Endometrium (tissue), 2 donors: Measurements from ENCODE around the gene TLNRD1.

Experiments used
- FAIRE-seq: peaks from 2 replicates; lab custom pipeline; 2012; peaks lifted over from hg19 to GRCh38; lab: Jason Lieb, UNC
- donor health status: control.
- donor health status: control.

The TLNRD1 gene

DNA sequence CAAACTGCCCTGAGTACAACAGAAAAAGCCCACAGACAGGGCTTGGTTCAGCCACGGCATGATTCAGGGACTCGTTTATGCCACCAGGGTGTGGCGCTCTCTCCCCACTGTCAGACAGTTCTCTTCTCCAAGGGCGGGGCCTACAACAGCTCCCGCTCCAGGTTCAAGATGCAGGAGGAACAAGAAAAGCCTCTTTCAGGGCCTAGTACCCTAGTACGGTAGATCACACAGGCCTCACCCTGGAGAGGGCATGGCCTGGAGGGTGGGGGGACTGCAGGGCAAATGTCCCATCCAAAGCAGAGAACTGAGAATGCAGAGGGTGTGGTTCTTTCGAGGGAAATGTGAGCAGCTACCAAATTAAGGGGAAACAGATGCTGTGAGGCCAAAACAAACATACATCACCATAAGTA lies 23.1 kb upstream of the TLNRD1 start:
- FAIRE-seq = no peak

DNA sequence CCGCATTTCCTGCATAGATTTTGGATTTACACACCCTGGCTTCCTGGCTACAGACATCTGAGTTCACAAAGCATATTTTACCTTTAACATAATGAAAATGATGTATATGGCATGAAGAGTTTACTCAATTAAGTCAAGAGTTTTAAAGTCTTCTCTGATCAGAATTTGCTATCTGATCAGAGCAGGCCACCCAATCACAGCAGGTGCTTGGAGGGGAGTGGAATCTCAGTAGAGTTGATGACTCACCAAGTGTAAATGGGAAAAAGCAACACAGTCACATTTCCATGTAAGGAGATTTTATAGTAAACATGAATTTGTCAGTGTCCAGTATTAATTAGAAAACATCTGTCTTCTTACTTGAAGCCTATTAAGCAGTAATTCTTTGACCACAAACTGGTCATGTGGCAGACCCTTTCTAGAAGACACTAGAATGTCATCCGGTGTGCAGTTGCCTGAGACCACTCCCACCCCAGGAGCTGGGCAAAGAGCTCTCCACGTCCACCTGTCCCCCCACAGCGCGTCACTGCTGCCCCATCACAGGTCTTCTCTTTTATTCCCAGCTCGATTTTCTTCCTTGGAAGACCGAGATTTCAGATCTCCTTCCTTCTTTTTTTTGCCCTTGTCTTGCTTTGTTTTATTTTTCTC lies 21.9 kb upstream of the TLNRD1 start:
- no peak for FAIRE-seq

DNA sequence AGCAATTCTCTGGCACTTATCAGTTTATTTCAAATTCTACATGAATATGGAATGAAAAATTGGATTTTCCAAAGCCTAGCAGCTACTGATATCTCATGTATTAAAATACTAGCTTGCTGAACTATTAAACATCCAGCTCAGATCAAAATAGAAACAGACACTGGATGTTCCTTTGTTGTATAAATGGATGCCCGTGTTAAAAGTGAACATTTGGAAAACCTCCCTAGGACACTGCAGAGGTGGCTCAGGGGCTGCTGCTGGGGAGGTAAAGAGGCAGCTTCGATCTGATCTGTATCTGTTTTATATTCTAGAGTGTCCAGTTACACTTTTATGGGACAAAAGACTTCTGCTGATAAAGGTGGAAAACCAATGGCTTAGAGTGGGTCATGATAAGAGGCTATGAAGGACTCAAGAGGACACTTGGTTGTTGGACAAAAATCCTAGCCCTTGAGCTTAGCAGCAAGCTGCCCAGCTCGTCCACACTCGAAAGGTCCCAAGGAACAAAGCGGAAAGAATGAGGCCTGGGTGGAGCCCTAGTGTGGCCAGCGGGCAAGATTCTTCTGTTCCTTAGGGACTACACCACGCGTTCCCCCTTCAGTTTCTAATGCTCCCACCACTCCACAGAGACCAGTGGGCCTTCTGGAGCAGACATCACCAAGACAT lies 21.1 kb upstream of the TLNRD1 start:
- no peak for FAIRE-seq

DNA sequence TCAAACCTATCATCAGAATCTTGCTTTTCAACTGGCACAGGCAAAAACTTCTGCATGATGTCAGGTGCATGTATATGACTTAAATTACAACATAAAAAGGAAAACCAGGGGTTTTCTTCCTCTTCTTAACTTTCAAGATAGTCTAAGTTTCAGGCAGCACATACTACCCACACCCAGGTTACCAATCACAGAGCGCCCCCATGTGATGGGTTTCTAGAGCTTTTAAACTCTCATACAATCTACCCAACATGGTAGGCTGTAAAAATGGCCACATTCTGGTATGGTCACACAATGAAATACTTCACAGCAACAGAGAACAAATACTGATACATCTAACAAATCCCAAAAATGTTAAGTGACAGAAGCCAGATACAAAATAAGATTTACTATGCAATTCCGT lies 18.5 kb upstream of the TLNRD1 start:
- FAIRE-seq = no peak

DNA sequence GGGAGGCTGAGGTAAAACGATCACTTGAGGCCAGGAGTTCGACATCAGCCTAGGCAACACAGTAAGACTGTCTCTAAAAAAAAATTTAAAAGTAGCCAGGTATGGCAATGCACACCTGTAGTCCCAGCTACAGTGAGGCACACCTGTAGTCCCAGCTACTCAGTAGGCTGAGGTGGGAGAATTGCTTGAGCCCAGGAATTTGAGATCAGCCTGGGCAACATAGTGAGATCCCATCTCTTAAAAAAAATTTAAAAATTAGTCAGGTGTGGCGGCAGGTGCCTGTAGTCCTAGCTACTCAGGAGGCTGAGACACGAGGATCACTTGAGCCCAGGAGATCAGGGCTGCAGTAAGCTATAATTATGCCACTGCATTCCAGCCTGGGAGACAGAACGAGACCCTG lies 17.9 kb upstream of the TLNRD1 start:
- FAIRE-seq = no peak

DNA sequence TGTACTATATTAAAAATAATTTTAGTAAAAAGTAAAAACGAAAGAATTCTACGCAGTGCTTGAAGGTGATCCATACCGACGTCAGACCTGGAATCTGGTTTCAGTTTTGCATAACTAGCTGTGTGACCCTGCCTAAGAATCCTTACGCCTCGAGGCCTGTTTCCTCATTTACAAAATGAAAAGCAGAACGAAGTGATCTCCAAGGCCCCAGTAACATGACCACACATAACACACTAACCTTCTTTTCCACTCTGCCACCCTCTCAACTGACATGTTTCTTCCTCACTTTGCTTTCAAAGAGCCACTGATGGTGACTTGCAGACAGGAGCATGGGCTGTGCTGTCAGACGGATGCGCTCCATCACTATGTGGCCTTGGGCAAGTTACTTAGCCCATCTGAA lies 15.9 kb upstream of the TLNRD1 start:
- FAIRE-seq = no peak

DNA sequence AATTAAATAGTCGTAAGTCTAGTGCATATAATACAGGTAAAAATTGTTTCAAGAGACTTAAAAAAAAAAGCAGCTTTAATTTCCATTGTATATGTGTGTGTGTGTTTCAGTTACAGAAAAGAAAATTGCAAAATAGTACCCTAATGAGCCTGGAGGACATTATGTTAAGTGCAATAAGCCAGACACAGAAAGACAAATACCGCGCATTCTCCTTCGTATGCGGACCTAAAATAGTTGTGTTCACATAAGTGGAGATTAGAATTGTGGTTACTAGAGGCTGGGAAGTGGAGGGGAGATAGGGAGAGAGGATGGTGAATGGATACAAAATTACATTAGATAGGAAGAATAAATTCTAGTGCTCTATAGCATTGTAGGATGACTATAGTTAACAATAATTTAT lies 14.7 kb upstream of the TLNRD1 start:
- FAIRE-seq = no peak

DNA sequence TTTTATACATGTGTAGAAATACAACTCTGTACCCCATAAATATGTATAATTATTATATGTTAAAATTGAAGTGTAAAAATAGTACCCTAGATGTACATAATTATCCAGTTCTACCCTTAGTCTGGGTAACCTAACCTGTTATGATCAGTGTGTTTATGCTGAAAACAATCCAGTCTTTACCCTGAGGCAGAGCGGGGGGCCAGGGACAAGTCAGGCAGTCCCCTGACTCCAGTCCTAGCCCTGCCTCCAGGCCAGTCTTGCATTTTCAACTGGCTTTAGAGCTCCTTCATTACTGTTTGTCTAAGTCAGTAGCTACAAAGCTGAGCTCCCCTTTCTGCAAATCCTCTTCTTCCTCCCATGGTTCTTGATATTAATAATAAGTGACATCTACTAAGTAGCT lies 14.2 kb upstream of the TLNRD1 start:
- FAIRE-seq = no peak

DNA sequence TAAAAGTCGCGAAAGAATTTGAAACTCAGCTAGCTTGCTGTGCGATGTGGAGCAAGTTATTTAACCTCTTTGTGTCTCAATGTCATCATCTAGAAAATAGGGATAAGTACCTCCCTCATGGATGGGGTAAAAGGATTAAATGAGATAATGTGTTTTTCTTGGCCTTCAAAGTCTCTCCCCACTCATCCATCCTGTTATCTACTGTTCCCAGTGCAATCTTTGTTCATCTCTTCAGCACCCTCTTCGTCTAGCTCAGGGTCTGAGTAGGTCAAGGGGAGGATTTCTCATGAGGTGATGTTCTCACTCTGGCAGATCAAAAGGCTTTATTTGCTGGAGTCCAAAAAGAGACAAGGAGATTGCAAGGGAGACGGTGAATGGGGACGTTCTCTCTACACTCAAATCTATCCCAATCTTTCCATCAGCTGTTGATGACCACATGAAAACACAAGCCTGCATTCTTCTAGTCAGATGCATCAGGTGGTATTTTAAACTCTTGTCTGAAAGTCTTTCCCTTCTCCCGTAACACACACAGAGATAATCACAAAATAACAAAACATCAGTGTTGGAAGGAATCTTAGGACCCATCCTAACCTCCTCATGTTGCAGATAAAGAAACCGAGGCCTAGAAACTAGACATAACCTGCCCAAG lies 12.5 kb upstream of the TLNRD1 start:
- no peak for FAIRE-seq

DNA sequence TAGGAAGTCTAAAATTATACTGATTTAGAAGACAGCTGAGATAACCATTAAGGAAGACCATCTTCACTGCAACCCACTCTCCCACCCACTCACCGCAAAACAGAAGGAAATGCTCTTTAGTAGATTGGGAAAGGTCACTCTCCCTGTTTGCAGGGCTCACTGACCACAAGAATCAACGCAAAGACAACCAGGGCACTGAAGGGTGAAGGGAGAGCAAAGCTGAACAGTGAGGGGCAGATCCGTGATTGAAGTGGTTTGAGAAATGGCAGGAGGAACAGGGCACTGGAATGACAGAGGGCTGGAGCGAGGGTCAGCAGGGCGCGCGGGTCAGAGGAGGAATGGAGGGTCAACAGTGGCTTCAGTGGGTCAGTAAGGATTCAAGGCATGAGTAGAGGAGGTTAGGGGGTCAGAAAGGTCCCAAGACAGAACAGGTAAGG lies 11.6 kb upstream of the TLNRD1 start:
- no peak for FAIRE-seq

DNA sequence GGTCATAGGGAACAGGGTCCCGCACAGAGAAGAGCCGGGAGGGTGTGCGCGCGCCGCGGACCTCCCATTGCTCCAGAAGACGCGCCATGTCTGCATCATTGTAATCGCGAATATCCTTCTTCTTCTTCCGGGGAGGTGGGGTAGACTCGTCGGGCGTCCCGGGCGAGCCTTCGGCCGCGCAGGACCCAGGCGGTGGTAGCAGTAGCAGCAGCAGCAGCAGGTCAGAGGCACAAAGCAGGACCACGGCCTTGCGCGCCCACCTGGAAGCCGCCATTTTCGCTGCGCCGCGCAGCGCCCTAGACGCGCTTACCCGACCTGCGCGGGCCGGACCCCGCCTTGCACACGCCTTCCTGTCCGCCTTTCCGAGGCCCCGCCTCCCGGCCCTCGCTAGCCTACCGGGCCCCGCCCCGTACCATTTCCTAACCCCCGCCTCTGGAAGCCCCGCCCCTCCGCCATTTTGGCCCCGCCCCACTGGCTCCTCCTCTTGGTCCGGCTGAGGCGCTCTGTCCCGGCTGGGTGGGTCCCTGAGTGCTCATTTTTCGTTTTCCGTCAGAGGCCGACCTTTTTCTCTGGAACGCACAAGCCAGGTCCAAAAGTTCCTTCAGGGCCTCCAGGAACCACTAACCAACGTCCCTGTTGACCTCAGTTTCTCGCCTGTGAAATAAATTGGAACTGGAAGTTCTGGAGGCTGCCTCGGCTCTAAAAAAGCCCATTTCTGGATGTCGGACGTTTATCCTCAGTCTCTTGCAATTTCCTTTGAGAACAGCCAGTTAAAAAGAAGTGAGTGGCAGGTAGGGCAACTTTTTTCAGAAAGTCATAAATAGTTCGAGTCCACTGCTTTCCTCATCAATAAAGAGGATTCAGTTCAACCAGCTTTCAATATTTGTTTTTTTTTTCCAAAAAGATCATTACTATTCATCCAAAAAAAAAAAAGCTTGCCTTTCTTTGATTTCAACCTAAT lies 10.9 kb upstream of the TLNRD1 start, which contains the start of gene MESD:
TSS of gene MESD (minus strand) at position 302 of the 961 bp plus-strand sequence. CDS start at position 274, 28 bp downstream.
- FAIRE-seq = no peak

DNA sequence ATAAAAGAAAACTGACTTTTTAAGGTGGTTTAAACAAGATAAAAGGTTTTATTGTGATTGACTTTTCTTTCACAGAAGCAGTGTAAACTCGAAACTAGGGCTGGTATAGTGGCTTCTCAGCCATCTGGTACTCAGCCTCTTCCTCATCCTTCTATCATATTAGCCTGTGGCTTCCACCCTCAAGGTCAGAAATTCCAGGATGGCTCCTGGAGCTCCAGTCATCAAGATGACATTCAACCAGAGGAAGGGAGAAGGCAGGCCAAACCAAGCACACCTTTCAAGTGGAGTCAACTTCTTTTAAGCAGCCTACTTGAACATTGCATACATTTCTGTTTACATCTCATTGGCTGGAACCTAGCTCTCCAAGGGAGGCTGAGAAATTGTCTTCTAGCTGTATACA lies 9.8 kb upstream of the TLNRD1 start:
- no peak for FAIRE-seq

DNA sequence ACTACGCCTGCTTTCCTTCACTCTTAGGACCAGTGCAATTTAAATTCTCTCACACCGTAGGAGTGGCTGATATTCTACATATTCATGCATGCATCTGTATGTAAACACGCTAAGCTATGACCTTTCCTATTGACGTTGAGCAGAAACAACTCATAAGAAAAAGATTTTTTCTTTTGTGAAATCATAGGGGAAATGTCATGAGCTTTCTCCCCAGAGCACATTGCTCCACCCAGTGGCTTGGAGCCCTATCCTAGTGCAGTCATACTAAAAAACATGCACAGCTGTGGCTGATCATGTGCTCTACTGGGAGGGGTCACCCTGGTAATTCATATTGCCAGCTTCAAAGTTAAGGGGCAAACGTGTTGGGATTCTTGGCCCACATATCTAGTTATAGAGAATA lies 9.3 kb upstream of the TLNRD1 start:
- FAIRE-seq = no peak

DNA sequence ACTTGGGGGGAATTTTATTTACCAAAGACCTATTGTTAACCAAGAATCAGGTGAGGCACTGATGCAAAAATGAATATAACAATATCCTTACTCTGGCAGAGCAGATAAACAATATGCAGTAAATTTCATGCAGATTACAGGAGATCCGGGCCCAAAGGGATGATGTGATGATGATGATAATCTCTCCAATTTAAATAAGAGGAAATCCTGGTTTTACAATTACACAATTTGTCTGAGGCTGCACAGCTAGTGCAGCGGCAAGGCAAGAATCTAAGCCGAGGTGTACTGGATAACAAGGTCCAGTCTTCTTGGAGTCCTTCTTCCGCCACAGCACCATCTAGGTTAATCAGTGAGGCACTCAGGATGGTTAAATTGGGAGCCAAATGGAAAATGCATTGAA lies 8.7 kb upstream of the TLNRD1 start:
- FAIRE-seq = no peak

DNA sequence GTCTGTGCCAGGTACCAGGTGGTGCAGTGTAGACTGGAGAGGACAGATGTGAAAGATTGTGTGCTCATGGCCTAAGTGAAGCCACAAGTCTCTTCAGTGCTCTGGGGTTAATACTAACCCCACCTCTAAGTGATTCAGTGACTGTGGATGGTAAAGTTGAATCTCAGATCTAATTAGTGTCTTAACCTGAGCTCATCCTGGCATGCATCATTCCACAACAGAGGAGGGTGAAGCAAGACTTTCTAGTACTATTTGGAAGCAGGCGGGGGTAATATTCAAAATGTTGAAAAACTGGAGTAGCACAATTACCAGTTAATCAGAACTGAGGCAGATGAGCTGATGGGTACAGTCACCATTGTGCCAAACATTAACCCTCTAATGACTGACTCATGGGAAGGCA lies 8.3 kb upstream of the TLNRD1 start:
- FAIRE-seq = no peak

DNA sequence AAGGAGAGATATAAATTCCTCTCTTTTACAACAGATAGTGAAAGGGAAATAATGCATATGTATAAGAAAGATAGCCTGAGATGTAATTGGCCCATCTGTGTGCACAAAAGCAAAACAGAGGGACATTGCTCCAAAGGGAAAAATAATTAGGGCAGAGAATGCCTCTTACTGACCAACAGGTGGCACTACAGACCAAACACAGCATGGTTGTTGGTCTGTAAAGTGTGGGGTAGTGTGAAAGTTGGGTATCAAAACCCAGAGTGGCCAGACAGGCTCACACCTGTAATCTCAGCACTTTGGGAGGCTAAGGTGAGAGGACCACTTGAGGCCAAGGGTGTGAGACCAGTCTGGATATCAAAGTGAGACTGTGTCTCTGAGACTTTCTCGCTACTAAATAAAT lies 4.5 kb upstream of the TLNRD1 start:
- FAIRE-seq = no peak

DNA sequence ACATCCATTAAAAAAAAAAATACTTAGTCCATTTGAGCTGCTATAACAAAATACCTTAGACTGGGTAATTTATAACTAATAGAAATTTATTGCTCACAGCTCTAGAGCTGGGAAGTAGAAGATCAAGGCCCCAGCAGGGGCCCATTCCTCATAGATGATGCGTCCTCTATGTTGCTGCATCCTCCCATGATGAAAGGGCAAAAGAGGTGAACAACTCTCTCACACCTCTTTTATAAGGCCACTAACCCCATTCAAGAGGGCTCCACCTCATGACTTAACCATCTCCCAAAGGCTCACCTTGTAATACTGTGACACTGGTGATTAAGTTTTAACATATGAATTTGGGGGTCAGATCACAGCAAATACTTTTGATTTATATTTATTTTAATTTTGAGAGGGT lies 3.0 kb upstream of the TLNRD1 start:
- no peak for FAIRE-seq

DNA sequence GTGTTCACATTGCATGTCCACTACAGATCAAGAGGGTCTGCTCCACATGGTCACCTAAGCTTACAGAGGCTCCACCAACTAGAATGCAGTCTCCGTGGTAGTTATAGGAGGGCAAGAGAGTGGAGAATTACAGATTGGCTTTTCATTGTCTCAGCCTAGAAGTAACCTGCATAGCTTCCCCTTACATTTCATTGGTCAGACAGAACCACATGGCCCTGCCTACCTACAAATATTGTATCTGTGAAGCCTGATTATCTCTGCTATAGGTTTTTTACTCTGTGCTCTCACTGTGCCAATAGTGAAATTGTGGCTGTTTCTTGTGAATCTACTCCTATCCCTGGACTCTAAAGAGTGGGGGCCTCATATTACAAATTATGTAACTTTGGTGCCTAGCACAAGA lies 2.5 kb upstream of the TLNRD1 start:
- no peak for FAIRE-seq

DNA sequence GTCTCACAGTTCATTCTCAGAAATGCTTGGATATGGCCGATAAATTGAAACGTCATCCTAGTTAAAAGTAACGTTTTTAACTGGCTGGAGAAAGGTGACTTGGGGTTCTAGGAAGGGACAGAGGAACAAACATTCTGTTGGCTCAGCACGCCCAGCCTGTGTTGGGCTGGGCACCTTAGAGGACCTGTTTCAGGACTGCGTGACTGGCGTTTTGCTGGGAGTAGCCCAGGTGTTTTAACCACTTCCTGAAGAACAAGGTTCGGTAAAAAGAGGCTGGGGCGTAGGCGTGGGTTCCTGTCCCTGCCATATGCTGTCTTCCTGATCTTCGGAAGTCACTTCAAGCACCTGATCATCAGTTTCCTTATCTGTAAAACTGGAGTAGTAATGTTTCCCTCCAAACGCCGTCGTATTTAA lies 1.1 kb upstream of the TLNRD1 start:
- no peak for FAIRE-seq

DNA sequence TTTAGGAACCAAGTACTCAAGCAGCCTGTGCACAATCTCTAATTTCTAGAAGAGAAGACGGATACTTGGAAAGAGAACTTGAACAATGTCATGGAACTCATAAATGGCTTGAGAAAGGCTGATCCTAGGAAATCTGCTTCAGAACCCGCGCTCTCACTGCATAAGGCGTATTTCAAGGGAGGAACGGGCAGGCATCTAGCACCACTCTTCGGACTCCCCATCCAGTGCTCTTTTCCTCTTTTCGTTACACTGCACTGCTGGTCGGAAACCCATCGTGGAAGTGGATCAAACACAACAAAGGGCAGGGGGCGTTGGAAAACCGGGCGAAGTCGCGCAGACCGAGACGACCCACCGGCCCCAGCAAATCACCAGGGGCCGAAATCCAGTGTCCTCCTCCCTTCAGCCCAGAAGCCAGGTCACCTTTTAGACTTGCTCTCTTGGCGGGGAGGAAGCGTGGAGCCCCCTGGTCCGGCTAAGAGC lies 539 bp upstream of the TLNRD1 start:
- FAIRE-seq = no peak

DNA sequence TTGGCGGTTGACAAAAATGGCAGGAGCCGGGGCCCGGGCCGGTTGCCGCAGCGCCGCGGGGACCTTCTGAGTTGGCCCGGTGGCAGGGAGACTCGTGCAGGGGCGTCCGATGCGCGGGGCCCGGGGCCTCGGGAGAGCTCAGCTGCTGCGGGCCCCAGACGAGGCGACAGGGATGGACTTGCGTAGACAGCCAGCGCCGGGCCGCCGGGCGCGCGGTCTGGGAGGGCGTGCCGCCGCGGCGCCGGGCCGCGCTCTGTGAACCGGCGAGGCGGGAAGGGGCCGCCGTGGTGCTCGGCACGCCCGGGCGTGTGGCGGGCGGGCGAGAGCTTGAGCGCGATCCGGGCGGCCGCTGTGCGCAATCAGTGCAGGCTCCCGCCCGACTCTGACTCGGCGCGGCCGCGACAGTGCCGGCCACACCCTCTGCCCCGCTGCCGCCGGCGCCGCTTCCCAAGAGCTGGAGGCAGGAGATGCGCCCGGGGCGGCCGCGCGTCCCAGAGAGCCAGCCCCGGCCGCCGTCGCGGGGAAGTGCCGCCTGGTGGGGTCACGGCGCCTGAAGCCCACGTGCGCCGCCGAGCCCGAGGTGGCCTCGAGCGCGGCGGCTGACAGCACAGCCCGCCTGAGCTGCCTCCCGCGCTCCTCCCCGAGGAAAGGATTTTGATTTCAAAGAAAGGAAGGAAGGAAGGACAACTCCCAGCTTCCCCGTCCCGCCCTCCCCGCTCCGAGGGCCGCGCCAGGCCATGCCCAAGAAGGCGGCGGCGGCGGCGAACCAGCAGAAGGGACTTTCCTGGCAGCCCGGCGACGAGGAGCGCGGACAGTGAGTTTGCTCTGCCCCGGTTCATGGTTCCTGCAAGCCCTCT lies 657 bp downstream of the TLNRD1 start:
- FAIRE-seq = no peak

DNA sequence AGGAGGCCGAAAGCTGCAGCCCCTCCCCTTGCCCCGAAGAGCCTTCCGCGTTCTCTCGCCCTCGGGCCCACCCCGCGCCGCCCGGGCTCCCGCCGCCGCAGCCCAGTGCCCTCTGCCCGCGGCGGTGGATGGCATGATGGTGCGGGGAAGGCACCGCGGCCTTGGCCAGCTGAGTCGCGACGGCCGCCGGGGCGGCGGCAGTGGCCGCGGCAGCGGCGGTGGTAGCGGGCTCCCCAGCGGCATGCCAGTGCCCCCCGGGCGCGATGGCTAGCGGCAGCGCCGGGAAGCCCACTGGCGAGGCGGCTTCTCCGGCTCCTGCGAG lies 1.2 kb downstream of the TLNRD1 start:
- no peak for FAIRE-seq
